HepG2 (cell line): ENCODE results near the gene CAMSAP2. TPM values are rescaled to one million over a fixed set of nuclear protein-coding genes. Genes with fewer than 3 reads are reported as not detected.

ENCODE experiments used
- ATAC-seq: fragments of 200-7000 bp; cut with Tn5 transposase; 3 replicates; pipeline ENCODE4 v1.9.1; 2020; ENCODE audit warnings: mild to moderate bottlenecking, moderate library complexity
- BruUV-seq: library from RNA; stranded (reverse); fragments of 400-500 nt; replicated peaks from 2 replicates; lab custom pipeline; 2021; lab: Mats Ljungman, UMichigan
- CTCF ChIA-PET: fragments of 300-600 bp; formaldehyde crosslinking; extraction: SDS; loops from one replicate; lab custom pipeline; 2021; ENCODE audit warnings: low total read pairs, inconsistent platforms, low intra/inter-chr PET ratio; lab: Yijun Ruan, JAX
- POLR2A ChIA-PET: fragments of 350-600 bp; sonication (Branson Sonifier 250); formaldehyde crosslinking; loops from one replicate; lab custom pipeline; 2020; ENCODE audit warnings: antibody characterized with exemption, inconsistent platforms; lab: Yijun Ruan, JAX
- DNase-seq: peaks from one replicate; pipeline ENCODE4 v3.0.0-alpha.2; 2015; ENCODE audit warnings: low spot score
- FAIRE-seq: peaks from 3 replicates; lab custom pipeline; 2011; peaks lifted over from hg19 to GRCh38; lab: Jason Lieb, UNC
- H2AFZ ChIP-seq: one replicate; pipeline ENCODE4 v1.6.1; 2011; ENCODE audit warnings: low read length, inconsistent platforms
- H3K27ac ChIP-seq: fragments of 300-600 bp; 3 replicates; pipeline ENCODE4 v1.8.0; 2011; ENCODE audit warnings: mixed run types, mild to moderate bottlenecking, mixed read lengths, low read length, inconsistent platforms; ENCODE audit not compliant: insufficient read depth; ENCODE audit errors: extremely low read length
- H3K27me3 ChIP-seq, 2 experiments: fragments of 200-600 bp in 1 of 2; 2 replicates in 1 of 2; 3 replicates in 1 of 2; pipeline versions ENCODE4 v1.6.0 to v1.8.0; 2011; ENCODE audit warnings: low read length in 2 of 2, mild to moderate bottlenecking in 2 of 2, moderate library complexity in 2 of 2, inconsistent platforms in 1 of 2; ENCODE audit not compliant: insufficient read depth in 2 of 2, control insufficient read depth in 1 of 2
- H3K36me3 ChIP-seq, 2 experiments: fragments of 200-600 bp in 1 of 2; replicated peaks in 1 of 2; 2 replicates in 1 of 2; 3 replicates in 1 of 2; pipeline versions ENCODE4 v1.5.1 to v1.8.0; 2011; ENCODE audit warnings: low read length in 2 of 2, inconsistent platforms in 1 of 2; ENCODE audit not compliant: insufficient read depth in 2 of 2, control insufficient read depth in 1 of 2
- H3K4me1 ChIP-seq: 2 replicates; pipeline ENCODE4 v1.5.1; 2012; ENCODE audit warnings: low read length, inconsistent platforms; ENCODE audit not compliant: insufficient read depth
- H3K4me2 ChIP-seq: 2 replicates; pipeline ENCODE4 v1.6.0; 2011; ENCODE audit warnings: low read depth, low read length, inconsistent platforms
- H3K4me3 ChIP-seq, 3 experiments: fragments of 200-600 bp in 1 of 3; sonication (generic), shearing (Covaris generic) in 1 of 3; replicated peaks in 1 of 3; 2 replicates each; pipeline ENCODE4 v1.5.1; 2011 to 2016; ENCODE audit warnings: low read length in 3 of 3, inconsistent platforms in 2 of 3, low read depth in 2 of 3, mild to moderate bottlenecking in 2 of 3, control low read depth in 1 of 3, mixed read lengths in 1 of 3; ENCODE audit not compliant: insufficient read depth in 1 of 3
- H3K79me2 ChIP-seq: one replicate; pipeline ENCODE4 v1.6.1; 2011; ENCODE audit warnings: low read length, inconsistent platforms; ENCODE audit not compliant: insufficient read depth
- H3K9ac ChIP-seq: 2 replicates; pipeline ENCODE4 v1.6.0; 2011; ENCODE audit warnings: mild to moderate bottlenecking, low read depth, low read length, inconsistent platforms; ENCODE audit not compliant: insufficient read depth
- H3K9me3 ChIP-seq: 2 replicates; pipeline ENCODE4 v1.5.1; 2012; ENCODE audit warnings: mild to moderate bottlenecking, low read length
- H4K20me1 ChIP-seq: 2 replicates; pipeline ENCODE4 v1.6.0; 2011; ENCODE audit warnings: inconsistent platforms, mild to moderate bottlenecking, low read length, moderate library complexity; ENCODE audit not compliant: insufficient read depth
- CHD2 ChIP-seq: IDR thresholded peaks from 2 replicates; pipeline ENCODE4 v1.6.1; 2011; ENCODE audit warnings: low read depth, low read length, improper control_type of control experiment
- GLI4 ChIP-seq: sonication (generic); formaldehyde crosslinking; IDR thresholded peaks from 2 replicates; pipeline ENCODE4 v1.5.1; 2020; ENCODE audit warnings: missing genetic modification reagents, mild to moderate bottlenecking, moderate library complexity, borderline replicate concordance
- HES4 ChIP-seq: sonication (generic); formaldehyde crosslinking; IDR thresholded peaks from 2 replicates; pipeline ENCODE4 v1.9.0; 2021; ENCODE audit warnings: mild to moderate bottlenecking, missing genetic modification reagents, borderline replicate concordance
- IRF2 ChIP-seq: IDR thresholded peaks from 2 replicates; pipeline ENCODE4 v1.6.1; 2018; ENCODE audit warnings: missing genetic modification reagents, missing compliant biosample characterization
- NR1H2 ChIP-seq: sonication (generic); formaldehyde crosslinking; IDR thresholded peaks from 2 replicates; pipeline ENCODE4 v1.8.1; 2022; ENCODE audit warnings: low read depth, missing genetic modification reagents, borderline replicate concordance
- SPEN ChIP-seq: sonication (generic); formaldehyde crosslinking; IDR thresholded peaks from 2 replicates; pipeline ENCODE4 v1.5.1; 2020; ENCODE audit warnings: low read depth, mild to moderate bottlenecking, missing genetic modification reagents
- TAF1 ChIP-seq: sonication (generic); formaldehyde crosslinking; IDR thresholded peaks from 2 replicates; pipeline ENCODE4 v1.4.0; 2020; ENCODE audit warnings: missing genetic modification reagents
- ZC3H13 ChIP-seq: sonication (generic); formaldehyde crosslinking; IDR thresholded peaks from 2 replicates; pipeline ENCODE4 v1.8.1; 2023; ENCODE audit warnings: mild to moderate bottlenecking, missing genetic modification reagents, moderate library complexity
- ZNF138 ChIP-seq: sonication (generic); formaldehyde crosslinking; IDR thresholded peaks from 2 replicates; pipeline ENCODE4 v1.5.0; 2020; ENCODE audit warnings: mild to moderate bottlenecking, low read depth, missing genetic modification reagents
- WGBS: methylation state at CpG from one replicate; pipeline ENCODE4 v1.1.6; 2017; ENCODE audit warnings: low lambda C conversion rate; 5-methylcytosine and 5-hydroxymethylcytosine counted together
- in situ Hi-C: cut with HindIII; loops from 2 replicates; pipeline ENCODE4 v1.10.0; 2017; ENCODE audit warnings: low pct_unique_long_range_greater_than_20kb; ENCODE audit not compliant: extremely low pct_ligation_motif_present
- intact Hi-C: fragments of 100-400 bp; cut with micrococcal nuclease; formaldehyde crosslinking; loops from one replicate; pipeline ENCODE4 v1.10.0; 2022; ENCODE audit not compliant: unreplicated experiment
- polyA plus RNA-seq, 8 experiments: library from polyadenylated mRNA; depleted of rRNA in 3 of 8; stranded (reverse) in 7 of 8; unstranded in 1 of 8; fragments of >200 nt; fragmentation: Illumina TruSeq in 4 of 8; extraction: Trizol in 4 of 8; gene quantifications; 2 replicates each; pipeline versions ENCODE4 v1.2.1 to v1.2.3, GENCODE V29; 2011 to 2016; ENCODE audit warnings: low read depth in 4 of 8, missing spikeins in 1 of 8, mixed read lengths in 1 of 8; ENCODE audit not compliant: insufficient read depth in 1 of 8
- total RNA-seq, 5 experiments: library from RNA; depleted of rRNA; stranded (reverse); fragments of >200 nt; fragmentation: Illumina TruSeq; extraction: Trizol; gene quantifications; 2 replicates each; pipeline ENCODE4 v1.2.3, GENCODE V29; 2016; ENCODE audit warnings: low read depth in 1 of 5
- TF ChIP-seq, protein P1 (sequence below): sonication (generic); formaldehyde crosslinking; IDR thresholded peaks from 2 replicates; pipeline ENCODE4 v1.9.0; 2021; ENCODE audit warnings: missing genetic modification reagents, mild to moderate bottlenecking, borderline replicate concordance
- TF ChIP-seq, protein P2 (sequence below): sonication (generic); formaldehyde crosslinking; IDR thresholded peaks from 2 replicates; pipeline ENCODE4 v1.5.0; 2020; ENCODE audit warnings: mild to moderate bottlenecking, missing genetic modification reagents
- TF ChIP-seq, protein P3 (sequence below): sonication (generic); formaldehyde crosslinking; IDR thresholded peaks from 2 replicates; pipeline ENCODE4 v1.8.0; 2022; ENCODE audit warnings: mild to moderate bottlenecking, missing genetic modification reagents, moderate library complexity
- TF ChIP-seq, protein P4 (sequence below): sonication (generic); formaldehyde crosslinking; IDR thresholded peaks from 2 replicates; pipeline ENCODE4 v1.4.0; 2020; ENCODE audit warnings: missing genetic modification reagents
- TF ChIP-seq, protein P5 (sequence below): IDR thresholded peaks from 2 replicates; pipeline ENCODE4 v1.6.1; 2012; ENCODE audit warnings: low read length, improper control_type of control experiment
- TF ChIP-seq, protein P6 (sequence below): sonication (generic); formaldehyde crosslinking; IDR thresholded peaks from 2 replicates; pipeline ENCODE4 v1.8.0; 2022; ENCODE audit warnings: mild to moderate bottlenecking, missing genetic modification reagents; ENCODE audit not compliant: insufficient replicate concordance

CAMSAP2 gene
- total and polyA plus RNA-seq, 2 of the 13 experiments (the other 11 are each of a cell fraction or from before 2014, with no cell fraction given): 3.4 to 8.2 TPM

DNA sequence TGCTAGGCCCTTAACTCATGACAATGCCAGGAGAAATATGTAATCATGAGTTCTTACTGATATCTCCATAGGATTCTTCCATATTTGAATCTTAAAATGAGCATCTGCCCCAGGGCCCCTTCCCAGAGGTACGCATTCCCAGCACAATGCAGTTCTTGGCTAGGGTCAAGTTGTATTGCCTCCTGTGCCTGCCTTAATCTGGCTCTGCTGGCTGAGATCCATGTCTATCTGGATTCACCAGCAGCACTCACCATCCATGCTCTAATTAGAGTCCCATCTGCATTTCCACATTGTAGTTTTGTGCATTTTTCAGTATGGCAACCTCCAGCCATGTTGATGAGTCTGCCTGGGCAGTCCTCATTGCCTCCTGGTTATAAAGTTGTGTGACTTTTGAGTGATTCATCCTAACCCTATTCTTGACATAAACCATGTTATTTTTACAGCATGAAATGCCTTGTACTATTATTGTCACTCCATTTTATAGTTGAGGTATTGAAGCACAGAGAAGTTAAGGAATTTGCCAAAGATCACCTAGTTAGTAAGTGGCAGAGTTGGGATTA, 55.9 kb downstream of the CAMSAP2 start:
- FAIRE-seq (no peak), DNase-seq (no peak), ATAC-seq (no peak)
- intact Hi-C loops (no loop called here), in situ Hi-C loops (no loop called here)
- H3K27me3 ChIP-seq: no peaks in the 10 kb centered on the region
- POLR2A ChIA-PET: no interaction called here
- no peaks in the 10 kb centered on the region for H3K36me3 ChIP-seq
- H3K27ac ChIP-seq: no peak overlapping the region
- CTCF ChIA-PET: no interaction called here
- no TSS peak for BruUV-seq
- no peaks in the 10 kb centered on the region for H3K9me3 ChIP-seq
- no peaks in the 10 kb centered on the region for H4K20me1 ChIP-seq
- no peak for TF ChIP-seq CHD2
- TF ChIP-seq, protein P1, sequence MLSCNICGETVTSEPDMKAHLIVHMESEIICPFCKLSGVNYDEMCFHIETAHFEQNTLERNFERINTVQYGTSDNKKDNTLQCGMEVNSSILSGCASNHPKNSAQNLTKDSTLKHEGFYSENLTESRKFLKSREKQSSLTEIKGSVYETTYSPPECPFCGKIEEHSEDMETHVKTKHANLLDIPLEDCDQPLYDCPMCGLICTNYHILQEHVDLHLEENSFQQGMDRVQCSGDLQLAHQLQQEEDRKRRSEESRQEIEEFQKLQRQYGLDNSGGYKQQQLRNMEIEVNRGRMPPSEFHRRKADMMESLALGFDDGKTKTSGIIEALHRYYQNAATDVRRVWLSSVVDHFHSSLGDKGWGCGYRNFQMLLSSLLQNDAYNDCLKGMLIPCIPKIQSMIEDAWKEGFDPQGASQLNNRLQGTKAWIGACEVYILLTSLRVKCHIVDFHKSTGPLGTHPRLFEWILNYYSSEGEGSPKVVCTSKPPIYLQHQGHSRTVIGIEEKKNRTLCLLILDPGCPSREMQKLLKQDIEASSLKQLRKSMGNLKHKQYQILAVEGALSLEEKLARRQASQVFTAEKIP (CRISPR knock-in tag): no peak
- TF ChIP-seq GLI4 (CRISPR knock-in tag): no peak
- no peak for TF ChIP-seq IRF2 (CRISPR knock-in tag)
- TF ChIP-seq ZNF138 (CRISPR knock-in tag): no peak
- TF ChIP-seq, protein P2, sequence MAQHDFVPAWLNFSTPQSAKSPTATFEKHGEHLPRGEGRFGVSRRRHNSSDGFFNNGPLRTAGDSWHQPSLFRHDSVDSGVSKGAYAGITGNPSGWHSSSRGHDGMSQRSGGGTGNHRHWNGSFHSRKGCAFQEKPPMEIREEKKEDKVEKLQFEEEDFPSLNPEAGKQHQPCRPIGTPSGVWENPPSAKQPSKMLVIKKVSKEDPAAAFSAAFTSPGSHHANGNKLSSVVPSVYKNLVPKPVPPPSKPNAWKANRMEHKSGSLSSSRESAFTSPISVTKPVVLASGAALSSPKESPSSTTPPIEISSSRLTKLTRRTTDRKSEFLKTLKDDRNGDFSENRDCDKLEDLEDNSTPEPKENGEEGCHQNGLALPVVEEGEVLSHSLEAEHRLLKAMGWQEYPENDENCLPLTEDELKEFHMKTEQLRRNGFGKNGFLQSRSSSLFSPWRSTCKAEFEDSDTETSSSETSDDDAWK: no peak
- no peak for TF ChIP-seq NR1H2 (CRISPR knock-in tag)
- TF ChIP-seq ZC3H13 (CRISPR knock-in tag): no peak
- TF ChIP-seq, protein P3, sequence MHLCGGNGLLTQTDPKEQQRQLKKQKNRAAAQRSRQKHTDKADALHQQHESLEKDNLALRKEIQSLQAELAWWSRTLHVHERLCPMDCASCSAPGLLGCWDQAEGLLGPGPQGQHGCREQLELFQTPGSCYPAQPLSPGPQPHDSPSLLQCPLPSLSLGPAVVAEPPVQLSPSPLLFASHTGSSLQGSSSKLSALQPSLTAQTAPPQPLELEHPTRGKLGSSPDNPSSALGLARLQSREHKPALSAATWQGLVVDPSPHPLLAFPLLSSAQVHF (CRISPR knock-in tag): no peak
- no peak for TF ChIP-seq TAF1
- TF ChIP-seq, protein P4, sequence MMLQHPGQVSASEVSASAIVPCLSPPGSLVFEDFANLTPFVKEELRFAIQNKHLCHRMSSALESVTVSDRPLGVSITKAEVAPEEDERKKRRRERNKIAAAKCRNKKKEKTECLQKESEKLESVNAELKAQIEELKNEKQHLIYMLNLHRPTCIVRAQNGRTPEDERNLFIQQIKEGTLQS (CRISPR knock-in tag): no peak
- TF ChIP-seq HES4 (CRISPR knock-in tag): no peak
- no peak for TF ChIP-seq SPEN (CRISPR knock-in tag)
- TF ChIP-seq, protein P5, sequence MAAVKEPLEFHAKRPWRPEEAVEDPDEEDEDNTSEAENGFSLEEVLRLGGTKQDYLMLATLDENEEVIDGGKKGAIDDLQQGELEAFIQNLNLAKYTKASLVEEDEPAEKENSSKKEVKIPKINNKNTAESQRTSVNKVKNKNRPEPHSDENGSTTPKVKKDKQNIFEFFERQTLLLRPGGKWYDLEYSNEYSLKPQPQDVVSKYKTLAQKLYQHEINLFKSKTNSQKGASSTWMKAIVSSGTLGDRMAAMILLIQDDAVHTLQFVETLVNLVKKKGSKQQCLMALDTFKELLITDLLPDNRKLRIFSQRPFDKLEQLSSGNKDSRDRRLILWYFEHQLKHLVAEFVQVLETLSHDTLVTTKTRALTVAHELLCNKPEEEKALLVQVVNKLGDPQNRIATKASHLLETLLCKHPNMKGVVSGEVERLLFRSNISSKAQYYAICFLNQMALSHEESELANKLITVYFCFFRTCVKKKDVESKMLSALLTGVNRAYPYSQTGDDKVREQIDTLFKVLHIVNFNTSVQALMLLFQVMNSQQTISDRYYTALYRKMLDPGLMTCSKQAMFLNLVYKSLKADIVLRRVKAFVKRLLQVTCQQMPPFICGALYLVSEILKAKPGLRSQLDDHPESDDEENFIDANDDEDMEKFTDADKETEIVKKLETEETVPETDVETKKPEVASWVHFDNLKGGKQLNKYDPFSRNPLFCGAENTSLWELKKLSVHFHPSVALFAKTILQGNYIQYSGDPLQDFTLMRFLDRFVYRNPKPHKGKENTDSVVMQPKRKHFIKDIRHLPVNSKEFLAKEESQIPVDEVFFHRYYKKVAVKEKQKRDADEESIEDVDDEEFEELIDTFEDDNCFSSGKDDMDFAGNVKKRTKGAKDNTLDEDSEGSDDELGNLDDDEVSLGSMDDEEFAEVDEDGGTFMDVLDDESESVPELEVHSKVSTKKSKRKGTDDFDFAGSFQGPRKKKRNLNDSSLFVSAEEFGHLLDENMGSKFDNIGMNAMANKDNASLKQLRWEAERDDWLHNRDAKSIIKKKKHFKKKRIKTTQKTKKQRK: no peak
- TF ChIP-seq, protein P6, sequence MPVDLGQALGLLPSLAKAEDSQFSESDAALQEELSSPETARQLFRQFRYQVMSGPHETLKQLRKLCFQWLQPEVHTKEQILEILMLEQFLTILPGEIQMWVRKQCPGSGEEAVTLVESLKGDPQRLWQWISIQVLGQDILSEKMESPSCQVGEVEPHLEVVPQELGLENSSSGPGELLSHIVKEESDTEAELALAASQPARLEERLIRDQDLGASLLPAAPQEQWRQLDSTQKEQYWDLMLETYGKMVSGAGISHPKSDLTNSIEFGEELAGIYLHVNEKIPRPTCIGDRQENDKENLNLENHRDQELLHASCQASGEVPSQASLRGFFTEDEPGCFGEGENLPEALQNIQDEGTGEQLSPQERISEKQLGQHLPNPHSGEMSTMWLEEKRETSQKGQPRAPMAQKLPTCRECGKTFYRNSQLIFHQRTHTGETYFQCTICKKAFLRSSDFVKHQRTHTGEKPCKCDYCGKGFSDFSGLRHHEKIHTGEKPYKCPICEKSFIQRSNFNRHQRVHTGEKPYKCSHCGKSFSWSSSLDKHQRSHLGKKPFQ (CRISPR knock-in tag): no peak
- no peaks in the 10 kb centered on the region for H3K79me2 ChIP-seq
- H3K9ac ChIP-seq: no peak overlapping the region
- no peak overlapping the region for H2AFZ ChIP-seq
- H3K4me1 ChIP-seq: 0 out of 2 replicates have a peak, but pooled peaks cover 7% of the 10 kb centered on the region
- no peak overlapping the region for H3K4me3 ChIP-seq
- H3K4me2 ChIP-seq: no peak overlapping the region
- 100% methylated on average over 1 of the region's 1 CpG for WGBS
